Measurements from ENCODE around the gene ASCC2. TPM values are rescaled to one million over a fixed set of nuclear protein-coding genes. Genes with fewer than 3 reads are reported as not detected.

The ASCC2 gene
- total RNA-seq, 1 experiment from 2014 or later: 43.6 TPM

- TF ChIP-seq ARID4B (CRISPR knock-in tag; IDR thresholded peaks at IDR 0.05; ENCODE audit: borderline replicate concordance) (no peak), RORB (CRISPR knock-in tag; IDR thresholded peaks at IDR 0.05) (no peak), ZNF219 (CRISPR knock-in tag; IDR thresholded peaks at IDR 0.05; ENCODE audit: borderline replicate concordance) (no peak)
These were observed 39.3 kb downstream of the ASCC2 start (continued) for GRCh38 chr22:29798801-29799200.

GRCh38 chr22:29798318-29798717 lies 39.8 kb downstream of the ASCC2 start:
- H3K27ac Mint-ChIP-seq: no peak overlapping the region

More at GRCh38 chr22:29798318-29798717, 39.8 kb downstream of the ASCC2 start:
- no peaks in the 10 kb centered on the region for H3K9me3 Mint-ChIP-seq
- TF ChIP-seq RELA (CRISPR knock-in tag; IDR thresholded peaks at IDR 0.05; ENCODE audit: borderline replicate concordance) (no peak), ATF1 (CRISPR knock-in tag; IDR thresholded peaks at IDR 0.05) (no peak), EMX1 (CRISPR knock-in tag; IDR thresholded peaks at IDR 0.05) (no peak), CBFB (CRISPR knock-in tag; IDR thresholded peaks at IDR 0.05; ENCODE audit: low read depth) (no peak), FOXP1 (CRISPR knock-in tag; IDR thresholded peaks at IDR 0.05; ENCODE audit: borderline replicate concordance) (no peak), ESRRA (CRISPR knock-in tag; IDR thresholded peaks at IDR 0.05; ENCODE audit: borderline replicate concordance) (no peak), CDX4 (CRISPR knock-in tag; IDR thresholded peaks at IDR 0.05; ENCODE audit: borderline replicate concordance) (no peak), ARID4B (CRISPR knock-in tag; IDR thresholded peaks at IDR 0.05; ENCODE audit: borderline replicate concordance) (no peak), OVOL2 (CRISPR knock-in tag; IDR thresholded peaks at IDR 0.05; ENCODE audit: borderline replicate concordance) (no peak)
- TF ChIP-seq, protein P1, sequence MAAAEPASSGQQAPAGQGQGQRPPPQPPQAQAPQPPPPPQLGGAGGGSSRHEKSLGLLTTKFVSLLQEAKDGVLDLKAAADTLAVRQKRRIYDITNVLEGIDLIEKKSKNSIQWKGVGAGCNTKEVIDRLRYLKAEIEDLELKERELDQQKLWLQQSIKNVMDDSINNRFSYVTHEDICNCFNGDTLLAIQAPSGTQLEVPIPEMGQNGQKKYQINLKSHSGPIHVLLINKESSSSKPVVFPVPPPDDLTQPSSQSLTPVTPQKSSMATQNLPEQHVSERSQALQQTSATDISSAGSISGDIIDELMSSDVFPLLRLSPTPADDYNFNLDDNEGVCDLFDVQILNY (CRISPR knock-in tag; IDR thresholded peaks at IDR 0.05): no peak
- POLR2A ChIA-PET: no interaction called here
- no peak overlapping the region for H3K4me3 Mint-ChIP-seq
- H3K4me1 Mint-ChIP-seq: no peaks in the 10 kb centered on the region
- CTCF ChIA-PET: no interaction called here
- H3K27me3 Mint-ChIP-seq (ENCODE audit: low read depth): no peaks in the 10 kb centered on the region
- ATAC-seq (no peak), DNase-seq (ENCODE audit: low spot score) (no peak)
- H3K36me3 Mint-ChIP-seq: peaks cover 9% of the 10 kb centered on the region; the same call in 1 of the 2 replicates

Measured in WTC11 (cell line).